ENCODE measurements around the gene ITGB8. TPM values are rescaled to one million over a fixed set of nuclear protein-coding genes. Genes with fewer than 3 reads are reported as not detected.
A peak's percentile ranks its signal among the peaks of the same experiment; 100 is the strongest.

The ITGB8 gene
- total RNA-seq, 1 donor: 13.0 TPM

DNA sequence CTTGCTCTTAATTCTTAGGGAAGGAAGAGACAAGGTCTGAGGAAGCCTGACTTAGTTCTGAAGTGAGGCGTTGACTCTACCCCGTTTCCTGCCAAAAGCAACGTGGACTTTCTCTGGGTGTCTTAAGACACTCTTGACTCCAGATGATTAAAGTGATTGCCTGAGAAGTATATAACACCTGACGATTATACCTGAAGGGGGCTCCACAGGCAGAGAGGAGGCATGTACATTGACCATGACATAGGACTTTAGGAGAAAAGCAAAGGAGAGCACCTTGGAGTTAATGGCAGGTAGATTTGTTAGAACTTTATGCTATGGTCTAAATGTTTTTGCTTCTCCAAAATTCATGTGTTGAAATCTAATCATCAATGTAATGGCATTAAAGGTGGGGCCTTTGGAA is 15.9 kb downstream of the ITGB8 start:
- DNase-seq (ENCODE audit: low read depth): no peak
- no peak overlapping the region for H3K4me3 ChIP-seq (ENCODE audit: low read depth, low read length)
- TF ChIP-seq, protein P1, sequence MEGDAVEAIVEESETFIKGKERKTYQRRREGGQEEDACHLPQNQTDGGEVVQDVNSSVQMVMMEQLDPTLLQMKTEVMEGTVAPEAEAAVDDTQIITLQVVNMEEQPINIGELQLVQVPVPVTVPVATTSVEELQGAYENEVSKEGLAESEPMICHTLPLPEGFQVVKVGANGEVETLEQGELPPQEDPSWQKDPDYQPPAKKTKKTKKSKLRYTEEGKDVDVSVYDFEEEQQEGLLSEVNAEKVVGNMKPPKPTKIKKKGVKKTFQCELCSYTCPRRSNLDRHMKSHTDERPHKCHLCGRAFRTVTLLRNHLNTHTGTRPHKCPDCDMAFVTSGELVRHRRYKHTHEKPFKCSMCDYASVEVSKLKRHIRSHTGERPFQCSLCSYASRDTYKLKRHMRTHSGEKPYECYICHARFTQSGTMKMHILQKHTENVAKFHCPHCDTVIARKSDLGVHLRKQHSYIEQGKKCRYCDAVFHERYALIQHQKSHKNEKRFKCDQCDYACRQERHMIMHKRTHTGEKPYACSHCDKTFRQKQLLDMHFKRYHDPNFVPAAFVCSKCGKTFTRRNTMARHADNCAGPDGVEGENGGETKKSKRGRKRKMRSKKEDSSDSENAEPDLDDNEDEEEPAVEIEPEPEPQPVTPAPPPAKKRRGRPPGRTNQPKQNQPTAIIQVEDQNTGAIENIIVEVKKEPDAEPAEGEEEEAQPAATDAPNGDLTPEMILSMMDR (IDR thresholded peaks at IDR 0.05; ENCODE audit: insufficient read depth, low read depth, low read length): no peak

DNA sequence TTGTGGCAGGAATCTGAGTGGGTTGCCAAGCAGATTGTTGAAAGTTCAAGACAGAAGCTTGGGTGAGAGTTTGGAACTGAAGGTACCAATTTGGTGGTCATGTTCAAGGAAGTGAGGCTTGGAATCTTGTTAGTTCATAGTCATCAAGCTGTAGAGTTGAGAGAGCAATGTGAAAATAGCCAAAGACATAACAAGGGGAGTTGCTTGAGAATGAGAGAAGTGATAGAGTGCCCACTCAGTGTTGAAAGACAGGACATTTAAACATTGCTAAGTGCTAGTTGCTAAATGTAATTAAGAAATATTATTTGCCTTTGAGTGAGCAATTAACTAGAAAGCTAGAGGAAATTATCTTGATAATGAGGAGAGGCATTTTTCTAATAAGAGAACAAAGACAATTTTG is 17.0 kb downstream of the ITGB8 start:
- H3K4me3 ChIP-seq (ENCODE audit: low read depth, low read length): no peak overlapping the region
- DNase-seq (ENCODE audit: low read depth): no peak
- TF ChIP-seq, protein P1 (IDR thresholded peaks at IDR 0.05; ENCODE audit: insufficient read depth, low read depth, low read length): no peak

DNA sequence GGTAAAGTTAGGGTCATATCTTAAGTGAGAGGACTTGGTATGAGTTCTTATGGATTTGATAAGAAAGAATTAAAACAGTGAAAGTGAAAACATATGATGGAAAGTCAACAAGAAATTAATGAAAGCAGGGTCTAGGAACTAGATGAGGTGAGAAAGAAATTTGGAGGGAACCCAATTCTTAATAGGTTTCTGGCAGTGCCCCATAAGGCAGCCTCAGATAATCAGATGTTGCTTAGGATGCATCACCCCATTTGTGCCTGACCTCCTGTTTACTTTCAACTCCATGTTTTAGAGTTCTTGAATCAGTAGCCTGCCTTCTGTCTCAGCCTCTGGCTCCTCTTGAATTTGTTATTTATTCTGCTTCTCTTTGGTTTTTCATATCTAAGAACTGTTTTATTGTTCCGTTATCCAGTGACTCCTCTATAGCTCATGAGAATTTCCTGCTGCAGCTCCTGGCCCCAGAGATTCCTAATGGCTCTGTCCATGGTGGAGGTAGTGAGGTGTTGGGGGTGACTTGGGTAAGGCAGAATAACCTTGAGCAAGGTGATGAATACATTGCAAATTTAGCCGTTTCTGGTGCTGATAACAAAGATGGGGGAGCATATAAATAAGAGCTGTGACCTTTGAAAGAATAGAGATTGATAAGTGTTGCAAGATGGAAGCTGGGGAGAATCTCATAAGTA is 17.6 kb downstream of the ITGB8 start:
- no peak overlapping the region for H3K4me3 ChIP-seq (ENCODE audit: low read depth, low read length)
- TF ChIP-seq, protein P1 (IDR thresholded peaks at IDR 0.05; ENCODE audit: insufficient read depth, low read depth, low read length): no peak
- no peak for DNase-seq (ENCODE audit: low read depth)

DNA sequence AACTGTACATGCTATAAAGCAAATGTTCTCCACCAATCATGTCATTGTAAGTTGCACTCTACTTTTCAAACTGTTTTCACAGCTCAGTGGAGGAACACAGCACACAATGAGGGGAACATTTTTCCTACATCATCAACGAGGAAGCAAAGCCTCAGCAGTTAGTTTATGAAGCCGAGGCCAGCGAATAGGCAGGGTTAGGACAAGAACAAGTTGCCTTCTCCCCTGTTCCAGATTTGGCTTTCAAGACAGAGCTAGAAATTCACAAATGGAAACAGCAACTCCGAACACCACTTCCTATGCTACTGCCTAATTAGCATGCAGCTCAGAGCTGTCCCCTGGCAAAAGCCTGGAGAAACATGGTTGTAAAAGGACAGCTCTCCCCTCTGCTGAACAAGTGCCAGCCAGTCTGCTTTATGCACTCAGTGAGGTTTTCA is 19.8 kb downstream of the ITGB8 start:
- no peak overlapping the region for H3K4me3 ChIP-seq (ENCODE audit: low read depth, low read length)
- DNase-seq (ENCODE audit: low read depth): no peak
- TF ChIP-seq, protein P1 (IDR thresholded peaks at IDR 0.05; ENCODE audit: insufficient read depth, low read depth, low read length): no peak

DNA sequence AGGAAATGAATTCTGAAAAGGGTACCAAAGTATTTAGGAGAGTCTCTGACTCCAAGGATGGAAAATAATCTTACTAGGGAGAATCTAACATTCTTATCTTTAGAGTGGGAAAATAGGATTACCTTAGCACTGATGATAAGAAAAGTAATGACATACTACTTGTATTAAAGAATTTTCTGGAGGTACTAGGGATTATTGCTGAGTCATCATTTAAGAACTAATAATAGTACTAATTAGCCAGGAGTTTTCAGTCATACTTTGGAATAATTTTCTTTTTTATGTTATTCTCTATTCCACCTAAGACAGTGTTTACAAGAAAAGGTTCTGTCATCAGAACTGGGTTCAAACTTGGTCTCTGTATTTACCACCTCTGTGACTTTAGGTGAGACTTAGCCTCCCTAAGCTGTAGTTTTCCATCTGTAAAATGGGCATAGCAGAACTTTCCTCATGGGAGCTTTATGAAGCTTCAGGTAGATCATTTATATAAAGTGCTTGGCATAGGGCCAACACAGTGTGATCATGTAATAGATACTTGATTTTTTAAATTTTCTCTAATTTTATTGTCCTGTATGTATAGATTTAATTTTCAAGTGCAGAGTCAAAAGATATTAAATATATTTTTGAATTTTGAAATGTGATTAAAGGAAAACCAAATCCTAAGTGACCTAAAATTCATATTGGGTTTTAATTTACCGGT is 20.4 kb downstream of the ITGB8 start:
- no peak for DNase-seq (ENCODE audit: low read depth)
- TF ChIP-seq, protein P1 (IDR thresholded peaks at IDR 0.05; ENCODE audit: insufficient read depth, low read depth, low read length): no peak
- no peak overlapping the region for H3K4me3 ChIP-seq (ENCODE audit: low read depth, low read length)

DNA sequence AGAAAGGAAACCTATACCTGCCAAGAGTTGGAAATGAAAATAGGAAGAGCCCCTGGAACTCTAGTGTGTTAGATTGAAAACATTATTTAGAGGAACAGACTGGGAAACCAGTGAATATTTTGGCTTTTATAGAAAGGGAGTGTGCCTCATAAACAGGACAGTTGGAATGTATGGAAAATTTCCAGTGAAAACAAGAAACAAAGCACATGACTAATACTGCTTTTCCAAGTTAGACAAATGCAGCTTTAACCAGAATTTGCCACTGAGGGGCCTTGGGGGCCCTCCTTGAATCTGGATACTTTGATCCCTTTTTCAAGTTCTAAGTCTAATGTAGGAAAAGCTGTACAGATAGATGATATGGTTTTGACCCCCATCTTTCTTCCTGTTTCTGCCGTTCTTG is 21.2 kb downstream of the ITGB8 start:
- peak; percentile 33 for DNase-seq (ENCODE audit: low read depth)
- no peak overlapping the region for H3K4me3 ChIP-seq (ENCODE audit: low read depth, low read length)
- TF ChIP-seq, protein P1 (IDR thresholded peaks at IDR 0.05; ENCODE audit: insufficient read depth, low read depth, low read length): no peak

Measured in fibroblast of villous mesenchyme (primary cell).